ENCODE results near the gene FGF22. TPM values are rescaled to one million over a fixed set of nuclear protein-coding genes. Genes with fewer than 3 reads are reported as not detected.

Gene FGF22
- total and polyA plus RNA-seq, 2 of the 8 experiments (the other 6 are each of a cell fraction or from before 2014, with no cell fraction given) = 0.44 to 1.7 TPM

GRCh38 chr19:611481-611868, 28.2 kb upstream of the FGF22 start:
- Histone ChIP-seq H4K91ac (replicated peaks; ENCODE audit: insufficient read length, low read length) (no peak overlapping the region), H2BK12ac (ENCODE audit: low read depth, low read length) (no peak overlapping the region), H3K56ac (replicated peaks; ENCODE audit: insufficient read length, low read depth, low read length) (no peak overlapping the region), H4K20me1 (replicated peaks in 1 of 2; ENCODE audit: control insufficient read depth in 1 of 2, insufficient read depth in 2 of 2, low read length in 2 of 2) (peaks cover 0 to 2% of the 10 kb centered on the region in 2 experiments), H3K27me3 (replicated peaks in 1 of 4; ENCODE audit: control insufficient read depth in 3 of 4, extremely low read depth in 1 of 4, insufficient read depth in 3 of 4, low read length in 3 of 4) (no peaks in the 10 kb centered on the region), H4K8ac (ENCODE audit: extremely low read depth, insufficient read depth, low read length) (no peak overlapping the region), H4K5ac (ENCODE audit: insufficient read length, low read depth, low read length) (no peak overlapping the region), H3K18ac (ENCODE audit: extremely low read depth, low read length) (no peak overlapping the region), H2BK5ac (ENCODE audit: low read depth, low read length) (no peak overlapping the region), H2BK20ac (ENCODE audit: low read length) (no peak overlapping the region), H3K9me3 (ENCODE audit: insufficient read depth in 2 of 2, low read depth in 1 of 2, low read length in 1 of 2) (no peaks in the 10 kb centered on the region; a peak in 1 of 4 replicates), H2AK5ac (ENCODE audit: low read depth, low read length) (no peak overlapping the region), H2BK15ac (ENCODE audit: low read length) (no peak overlapping the region), H3K4me3 (ENCODE audit: extremely low read depth in 1 of 4, insufficient read depth in 2 of 4, low read depth in 3 of 4, low read length in 4 of 4) (no peak overlapping the region), H2BK120ac (replicated peaks; ENCODE audit: low read depth, low read length) (no peak overlapping the region), H3K9ac (replicated peaks in 1 of 4; ENCODE audit: extremely low read depth in 1 of 4, low read depth in 3 of 4, low read length in 3 of 4) (no peak overlapping the region), H3K4me1 (replicated peaks in 1 of 4; ENCODE audit: control insufficient read depth in 3 of 4, insufficient read depth in 4 of 4, low read length in 3 of 4) (no peaks in the 10 kb centered on the region), H3K4ac (replicated peaks; ENCODE audit: insufficient read length, low read depth, low read length) (no peak overlapping the region), H3K4me2 (ENCODE audit: insufficient read depth in 1 of 2, low read depth in 2 of 2, low read length in 2 of 2) (no peak overlapping the region), H3K79me1 (ENCODE audit: low read depth, low read length) (no peaks in the 10 kb centered on the region; the same call in 1 of the 2 replicates), H3K79me2 (ENCODE audit: control insufficient read depth in 1 of 2, insufficient read depth in 2 of 2, low read length in 2 of 2) (no peaks in the 10 kb centered on the region), H3K36me3 (ENCODE audit: control insufficient read depth in 2 of 4, insufficient read depth in 4 of 4, low read length in 3 of 4) (peaks cover 0 to 7% (median 3%) of the 10 kb centered on the region in 4 experiments; a peak in 2 of 8 replicates), H2AFZ (ENCODE audit: low read length) (no peak overlapping the region), H3K14ac (ENCODE audit: insufficient read length) (no peak overlapping the region), H3K27ac (ENCODE audit: low read depth, low read length) (no peak overlapping the region), H3K23ac (ENCODE audit: insufficient read length) (no peak overlapping the region), H3K23me2 (ENCODE audit: low read depth, low read length) (no peaks in the 10 kb centered on the region)
- ChIA-PET POLR2A (ENCODE audit: partially characterized antibody) (interaction anchor here (1.1 to 1.6 kb wide), 2 partner anchors 19 to 20 kb away, joined by 3 to 4 read pairs; no protein-coding TSS in a partner anchor), CTCF (ENCODE audit: partially characterized antibody) (interaction anchor here (0.8 to 1.5 kb wide), 3 partner anchors 24 to 100 kb away, joined by 3 to 5 read pairs (median 4); no protein-coding TSS in a partner anchor)
- 91% methylated on average over 13 of the region's 13 CpGs; no CpG with 5 or more reads in 1 of the 2 experiments for WGBS, 2 experiments (ENCODE audit: extremely low coverage in 1 of 2, insufficient coverage in 1 of 2, insufficient read length in 1 of 2, insufficient replicate concordance in 2 of 2, low coverage in 1 of 2, low lambda C conversion rate in 2 of 2, missing lambda C conversion rate in 1 of 2)
- no peak for DNase-seq (ENCODE audit: low read depth in 1 of 2, low spot score in 2 of 2)
- no peak for FAIRE-seq
- TF ChIP-seq RFX5 (IDR thresholded peaks at IDR 0.05; ENCODE audit: borderline replicate concordance, low read depth, low read length) (no peak), HDAC2 (IDR thresholded peaks at IDR 0.05; ENCODE audit: borderline replicate concordance in 1 of 2, low read depth in 2 of 2, low read length in 2 of 2) (no peak), SRF (IDR thresholded peaks at IDR 0.05; ENCODE audit: low read depth, low read length) (no peak)
